MCF 10A (cell line): ENCODE results near the gene AKAP7. TPM values are rescaled to one million over a fixed set of nuclear protein-coding genes. Genes with fewer than 3 reads are reported as not detected.

Experiments
- BruUV-seq: library from RNA; stranded (reverse); fragments of 400-500 nt; replicated peaks from 2 replicates; lab custom pipeline; 2021; lab: Mats Ljungman, UMichigan
- CTCF ChIA-PET: fragments of 300-600 bp; sonication (Branson Sonifier 250); formaldehyde crosslinking; extraction: SDS; loops from one replicate; lab custom pipeline; 2021; ENCODE audit warnings: antibody characterized with exemption, inconsistent platforms; lab: Yijun Ruan, JAX
- POLR2A ChIA-PET: fragments of 300-600, 350-650 bp; sonication (Branson Sonifier 250); formaldehyde crosslinking; extraction: SDS; loops from one replicate; lab custom pipeline; 2020; ENCODE audit warnings: antibody characterized with exemption, inconsistent platforms; lab: Yijun Ruan, JAX
- DNase-seq: peaks from one replicate; pipeline ENCODE4 v3.0.0-alpha.2; 2018; ENCODE audit not compliant: unreplicated experiment
- H3K27ac Mint-ChIP-seq: one replicate; pipeline ENCODE4 v1.8.0; 2022; ENCODE audit warnings: mild to moderate bottlenecking, low read depth, mixed read lengths; ENCODE audit not compliant: unreplicated experiment
- H3K27me3 Mint-ChIP-seq: one replicate; pipeline ENCODE4 v1.8.0; 2022; ENCODE audit warnings: mixed read lengths; ENCODE audit not compliant: insufficient read depth, unreplicated experiment
- H3K36me3 Mint-ChIP-seq: one replicate; pipeline ENCODE4 v1.8.0; 2022; ENCODE audit warnings: mild to moderate bottlenecking, moderate library complexity, mixed read lengths; ENCODE audit not compliant: insufficient read depth, unreplicated experiment
- H3K4me1 Mint-ChIP-seq: one replicate; pipeline ENCODE4 v1.8.0; 2022; ENCODE audit warnings: mixed read lengths; ENCODE audit not compliant: insufficient read depth, unreplicated experiment
- H3K4me3 Mint-ChIP-seq: one replicate; pipeline ENCODE4 v1.8.0; 2022; ENCODE audit warnings: mild to moderate bottlenecking, moderate library complexity, mixed read lengths; ENCODE audit not compliant: unreplicated experiment
- H3K9me3 Mint-ChIP-seq: one replicate; pipeline ENCODE4 v1.8.0; 2022; ENCODE audit warnings: mixed read lengths; ENCODE audit not compliant: unreplicated experiment
- intact Hi-C: fragments of 100-400 bp; cut with micrococcal nuclease; formaldehyde crosslinking; loops from 2 replicates; pipeline ENCODE4 v1.14.1; 2022
- total RNA-seq: library from RNA; stranded (reverse); gene quantifications from 2 replicates; pipeline ENCODE4 v1.2.3, GENCODE V29; 2022
- TF ChIP-seq, protein P1 (sequence below): fragments of 200-600 bp; IDR thresholded peaks from one replicate; pipeline ENCODE4 v1.8.0; 2022; ENCODE audit warnings: antibody characterized with exemption, mild to moderate bottlenecking; ENCODE audit not compliant: unreplicated experiment

The AKAP7 gene
- total RNA-seq, 1 experiment from 2014 or later = 5.6 TPM

DNA sequence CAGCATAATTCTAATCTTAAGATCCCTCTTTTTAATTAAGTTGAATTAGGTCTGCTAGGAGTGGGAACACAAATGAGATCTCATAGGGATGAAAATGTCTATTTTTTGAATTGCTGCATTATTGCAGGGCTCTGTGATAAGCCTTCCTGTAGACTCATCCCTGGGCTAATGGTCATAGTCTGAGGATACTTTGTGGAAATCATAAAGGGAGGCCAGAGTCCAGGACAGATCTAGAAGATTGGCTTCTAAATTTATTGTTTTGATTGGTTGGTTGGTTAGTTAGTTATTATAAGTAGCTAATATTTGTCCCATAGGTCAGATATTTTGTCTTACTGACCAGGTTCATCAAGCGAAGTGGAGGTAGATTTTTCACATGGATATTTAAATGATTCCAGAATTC is 142.3 kb downstream of the AKAP7 start:
- TF ChIP-seq, protein P1, sequence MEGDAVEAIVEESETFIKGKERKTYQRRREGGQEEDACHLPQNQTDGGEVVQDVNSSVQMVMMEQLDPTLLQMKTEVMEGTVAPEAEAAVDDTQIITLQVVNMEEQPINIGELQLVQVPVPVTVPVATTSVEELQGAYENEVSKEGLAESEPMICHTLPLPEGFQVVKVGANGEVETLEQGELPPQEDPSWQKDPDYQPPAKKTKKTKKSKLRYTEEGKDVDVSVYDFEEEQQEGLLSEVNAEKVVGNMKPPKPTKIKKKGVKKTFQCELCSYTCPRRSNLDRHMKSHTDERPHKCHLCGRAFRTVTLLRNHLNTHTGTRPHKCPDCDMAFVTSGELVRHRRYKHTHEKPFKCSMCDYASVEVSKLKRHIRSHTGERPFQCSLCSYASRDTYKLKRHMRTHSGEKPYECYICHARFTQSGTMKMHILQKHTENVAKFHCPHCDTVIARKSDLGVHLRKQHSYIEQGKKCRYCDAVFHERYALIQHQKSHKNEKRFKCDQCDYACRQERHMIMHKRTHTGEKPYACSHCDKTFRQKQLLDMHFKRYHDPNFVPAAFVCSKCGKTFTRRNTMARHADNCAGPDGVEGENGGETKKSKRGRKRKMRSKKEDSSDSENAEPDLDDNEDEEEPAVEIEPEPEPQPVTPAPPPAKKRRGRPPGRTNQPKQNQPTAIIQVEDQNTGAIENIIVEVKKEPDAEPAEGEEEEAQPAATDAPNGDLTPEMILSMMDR = no peak
- intact Hi-C loops = no loop called here
- CTCF ChIA-PET = no interaction called here
- Mint-ChIP-seq H3K27me3 (no peaks in the 10 kb centered on the region), H3K27ac (no peak overlapping the region), H3K36me3 (no peaks in the 10 kb centered on the region), H3K4me1 (peaks cover 7% of the 10 kb centered on the region), H3K4me3 (no peak overlapping the region), H3K9me3 (peaks cover 8% of the 10 kb centered on the region)
- DNase-seq = no peak
- no TSS peak for BruUV-seq
- POLR2A ChIA-PET = no interaction called here

DNA sequence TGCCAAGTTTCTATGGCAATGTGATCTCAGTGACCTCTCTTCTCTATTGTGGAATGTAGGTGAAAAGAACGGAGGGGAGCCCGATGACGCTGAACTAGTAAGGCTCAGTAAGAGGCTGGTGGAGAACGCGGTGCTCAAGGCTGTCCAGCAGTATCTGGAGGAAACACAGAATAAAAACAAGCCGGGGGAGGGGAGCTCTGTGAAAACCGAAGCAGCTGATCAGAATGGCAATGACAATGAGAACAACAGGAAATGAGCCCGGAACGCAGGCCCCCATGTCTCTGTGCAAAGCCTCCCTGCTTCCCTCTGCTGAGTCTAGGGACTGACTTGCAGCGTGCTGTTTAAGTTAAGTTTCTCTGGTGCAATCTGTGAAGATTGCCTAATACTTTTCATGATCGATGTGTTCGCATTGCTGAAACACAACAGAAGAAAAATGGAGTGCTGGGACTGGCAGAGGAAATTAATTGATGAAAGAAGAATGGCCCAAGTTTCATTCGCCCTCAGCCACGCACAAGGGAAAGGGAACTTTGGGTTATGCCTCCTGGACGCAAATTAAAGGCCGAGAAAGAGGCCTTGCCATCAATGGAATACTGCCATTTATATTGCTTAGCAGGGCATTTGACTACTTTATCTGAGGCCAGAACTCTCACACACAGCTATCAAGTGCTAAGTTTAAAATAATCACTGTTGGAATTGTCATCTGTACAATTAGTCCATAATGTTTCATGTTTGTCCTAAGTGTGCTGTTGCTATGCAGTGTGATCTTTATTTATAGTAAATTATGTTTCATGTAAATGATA is 146.4 kb downstream of the AKAP7 start:
- ChIA-PET POLR2A (no interaction called here), CTCF (no interaction called here)
- no peaks in the 10 kb centered on the region for H3K4me1 Mint-ChIP-seq
- intact Hi-C loops = no loop called here
- no peaks in the 10 kb centered on the region for H3K36me3 Mint-ChIP-seq
- no TSS peak for BruUV-seq
- no peak overlapping the region for H3K4me3 Mint-ChIP-seq
- TF ChIP-seq, protein P1 = no peak
- no peak for DNase-seq
- no peaks in the 10 kb centered on the region for H3K27me3 Mint-ChIP-seq
- H3K9me3 Mint-ChIP-seq = no peaks in the 10 kb centered on the region
- H3K27ac Mint-ChIP-seq = no peak overlapping the region

DNA sequence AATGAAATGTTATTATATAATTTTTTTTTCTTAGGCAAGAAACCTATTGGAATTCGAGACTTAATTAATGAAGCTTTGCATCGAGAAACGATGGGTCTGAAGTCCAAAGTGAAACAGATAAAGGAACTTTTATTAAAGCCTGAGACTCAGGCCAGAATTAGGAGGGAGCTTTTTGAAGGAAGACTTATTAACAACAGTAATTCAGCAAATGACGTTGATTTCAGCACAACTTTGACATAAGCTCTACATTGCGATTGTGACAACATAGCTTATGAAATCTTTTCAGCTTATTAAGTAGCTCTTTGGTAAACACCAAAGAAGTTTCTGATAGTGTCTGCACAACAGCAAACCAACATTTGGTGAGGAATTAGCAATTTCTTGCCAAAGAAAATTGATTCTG is 147.1 kb downstream of the AKAP7 start:
- intact Hi-C loops = no loop called here
- no TSS peak for BruUV-seq
- no peaks in the 10 kb centered on the region for H3K4me1 Mint-ChIP-seq
- H3K4me3 Mint-ChIP-seq = no peak overlapping the region
- ChIA-PET POLR2A (no interaction called here), CTCF (interaction anchor here (0.6 to 1.0 kb wide), 4 partner anchors 10 to 587 kb away, joined by 3 to 5 read pairs (median 3); no protein-coding TSS in a partner anchor)
- H3K36me3 Mint-ChIP-seq = no peaks in the 10 kb centered on the region
- H3K9me3 Mint-ChIP-seq = no peaks in the 10 kb centered on the region
- H3K27ac Mint-ChIP-seq = no peak overlapping the region
- no peak for DNase-seq
- H3K27me3 Mint-ChIP-seq = no peaks in the 10 kb centered on the region
- TF ChIP-seq, protein P1 = no peak

DNA sequence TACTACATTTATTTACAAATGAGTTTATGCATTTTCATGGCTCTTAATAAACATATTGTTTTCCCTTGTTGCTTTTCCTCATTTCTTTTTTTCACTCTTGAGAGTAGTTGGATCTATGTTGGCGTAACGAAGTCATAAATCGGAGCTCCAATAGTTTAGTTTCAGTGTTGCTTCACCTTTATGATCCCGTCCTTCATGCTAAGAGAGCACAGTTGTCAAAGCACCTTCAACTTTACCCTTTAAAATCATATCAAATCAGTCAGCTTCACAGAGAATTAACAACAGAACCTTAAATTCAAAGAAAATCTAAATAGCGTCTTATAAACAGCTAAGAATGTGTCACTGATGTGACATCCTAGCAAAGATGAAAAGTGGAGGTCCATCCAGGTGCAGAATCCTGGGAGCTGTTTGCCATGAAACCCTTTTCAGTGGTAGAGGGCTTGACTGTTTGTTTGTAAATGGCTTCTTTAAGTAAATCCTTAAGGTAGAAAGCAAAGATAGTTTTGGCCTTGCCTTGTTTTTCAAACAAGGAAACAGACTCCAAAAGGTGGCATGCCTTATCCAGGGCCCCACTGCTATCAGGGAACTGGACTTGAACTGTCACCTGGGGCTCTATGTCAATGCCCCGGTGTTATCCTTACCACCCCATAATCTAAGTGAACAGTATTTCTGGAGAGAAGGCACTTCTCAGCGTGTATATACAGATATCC is 148.4 kb downstream of the AKAP7 start:
- no peak for DNase-seq
- H3K36me3 Mint-ChIP-seq = no peaks in the 10 kb centered on the region
- no peaks in the 10 kb centered on the region for H3K9me3 Mint-ChIP-seq
- H3K27me3 Mint-ChIP-seq = no peaks in the 10 kb centered on the region
- ChIA-PET POLR2A (no interaction called here), CTCF (interaction anchor here (1.0 kb wide), 1 partner anchor 9 kb away, joined by 3 read pairs; no protein-coding TSS in a partner anchor)
- BruUV-seq = no TSS peak
- no peaks in the 10 kb centered on the region for H3K4me1 Mint-ChIP-seq
- no peak overlapping the region for H3K4me3 Mint-ChIP-seq
- intact Hi-C loops = no loop called here
- TF ChIP-seq, protein P1 = no peak
- no peak overlapping the region for H3K27ac Mint-ChIP-seq
